GM20431 (cell line): ENCODE measurements around the gene LRFN2.

ENCODE experiments used
- in situ Hi-C: fragments of 300-500 bp; cut with MseI, MboI; formaldehyde crosslinking; loops from one replicate; pipeline ENCODE4 v1.15.0; 2020; ENCODE audit warnings: low sequenced_read_pairs; ENCODE audit not compliant: unreplicated experiment

The LRFN2 gene

GRCh38 chr6:40587240-40588069 lies at the start of gene LRFN2:
Gene LRFN2 (minus strand): TSS chr6:40587364.
- in situ Hi-C loops, result no loop called here

- in situ Hi-C loops, result no loop called here
Observed at GRCh38 chr6:40634429-40634828, 47.3 kb upstream of the LRFN2 start.

- in situ Hi-C loops, result no loop called here
Observed at GRCh38 chr6:40631744-40632143, 44.6 kb upstream of the LRFN2 start.

GRCh38 chr6:40630488-40630887 lies 43.3 kb upstream of the LRFN2 start:
- in situ Hi-C loops, result no loop called here

GRCh38 chr6:40630051-40630450 lies 42.9 kb upstream of the LRFN2 start:
- in situ Hi-C loops, result no loop called here

GRCh38 chr6:40629463-40629862 lies 42.3 kb upstream of the LRFN2 start:
- in situ Hi-C loops, result no loop called here

GRCh38 chr6:40627316-40627715 lies 40.2 kb upstream of the LRFN2 start:
- in situ Hi-C loops, result no loop called here

GRCh38 chr6:40626886-40627285 lies 39.7 kb upstream of the LRFN2 start:
- in situ Hi-C loops, result no loop called here

GRCh38 chr6:40623932-40624331 lies 36.8 kb upstream of the LRFN2 start:
- in situ Hi-C loops, result no loop called here

- in situ Hi-C loops, result no loop called here
Observed at GRCh38 chr6:40623178-40623577, 36.0 kb upstream of the LRFN2 start.

GRCh38 chr6:40620574-40621240 lies 33.5 kb upstream of the LRFN2 start:
- in situ Hi-C loops, result no loop called here

GRCh38 chr6:40614671-40615070 lies 27.5 kb upstream of the LRFN2 start:
- in situ Hi-C loops, result no loop called here

- in situ Hi-C loops, result no loop called here
Observed at GRCh38 chr6:40611912-40612311, 24.7 kb upstream of the LRFN2 start.

- in situ Hi-C loops, result no loop called here
Observed at GRCh38 chr6:40611434-40611833, 24.3 kb upstream of the LRFN2 start.

GRCh38 chr6:40610229-40610628 lies 23.1 kb upstream of the LRFN2 start:
- in situ Hi-C loops, result no loop called here

- in situ Hi-C loops, result no loop called here
Observed at GRCh38 chr6:40606981-40607380, 19.8 kb upstream of the LRFN2 start.

GRCh38 chr6:40606526-40606925 lies 19.4 kb upstream of the LRFN2 start:
- in situ Hi-C loops, result no loop called here

GRCh38 chr6:40604082-40604481 lies 16.9 kb upstream of the LRFN2 start:
- in situ Hi-C loops, result no loop called here

GRCh38 chr6:40599555-40599954 lies 12.4 kb upstream of the LRFN2 start:
- in situ Hi-C loops, result no loop called here

GRCh38 chr6:40598516-40598915 lies 11.4 kb upstream of the LRFN2 start:
- in situ Hi-C loops, result no loop called here

GRCh38 chr6:40597301-40597700 lies 10.1 kb upstream of the LRFN2 start:
- in situ Hi-C loops, result no loop called here

- in situ Hi-C loops, result no loop called here
Observed at GRCh38 chr6:40588480-40588879, 1.3 kb upstream of the LRFN2 start.
